Vagina (tissue), 2 donors: ENCODE data around the gene EML4. TPM values are rescaled to one million over a fixed set of nuclear protein-coding genes. Genes with fewer than 3 reads are reported as not detected.

ENCODE experiments used
- DNase-seq, 2 donors: peaks; one replicate each; pipeline ENCODE4 v3.0.0-alpha.2; 2017; ENCODE audit errors: extremely low spot score in 2 of 2
- H3K27ac ChIP-seq: fragments of 200-600 bp; sonication (generic); one replicate; pipeline ENCODE4 v1.5.1; 2019
- H3K27me3 ChIP-seq: fragments of 200-600 bp; sonication (generic); one replicate; pipeline ENCODE4 v1.5.1; 2019
- H3K36me3 ChIP-seq, 2 donors: fragments of 200-600 bp; sonication (generic); one replicate each; pipeline ENCODE4 v1.5.1; 2017 to 2019
- H3K4me1 ChIP-seq: fragments of 200-600 bp; sonication (generic); one replicate; pipeline ENCODE4 v1.5.1; 2019
- H3K4me3 ChIP-seq, 2 donors: fragments of 200-600 bp; sonication (generic); 1 replicate in 1 of 2; 2 replicates in 1 of 2; pipeline ENCODE4 v1.5.1; 2016 to 2019
- H3K9me3 ChIP-seq: fragments of 200-600 bp; sonication (generic); one replicate; pipeline ENCODE4 v1.5.1; 2019
- CTCF ChIP-seq, 3 experiments: fragments of 450-650 bp in 2 of 3; fragments of 200-600 bp in 1 of 3; sonication (generic) in 1 of 3; IDR thresholded peaks; one replicate each; pipeline ENCODE4 v1.5.1; 2017 to 2019; ENCODE audit warnings: antibody characterized with exemption in 3 of 3, mild to moderate bottlenecking in 2 of 3, moderate library complexity in 2 of 3
- POLR2A ChIP-seq, 2 donors: fragments of 450-650 bp; IDR thresholded peaks; one replicate each; pipeline ENCODE4 v1.6.1; 2017; ENCODE audit warnings: antibody characterized with exemption in 2 of 2, mild to moderate bottlenecking in 2 of 2, moderate library complexity in 2 of 2
- POLR2AphosphoS5 ChIP-seq, 2 donors: sonication (generic); formaldehyde crosslinking; IDR thresholded peaks; one replicate each; pipeline ENCODE4 v1.9.0; 2017; ENCODE audit warnings: antibody characterized with exemption in 2 of 2, mild to moderate bottlenecking in 2 of 2, low read depth in 1 of 2; ENCODE audit not compliant: insufficient read depth in 1 of 2
- intact Hi-C: fragments of 100-400 bp; cut with DNase I; formaldehyde crosslinking; loops from one replicate; pipeline ENCODE4 v1.15.1; 2023
- total RNA-seq: library from RNA; depleted of rRNA; stranded (reverse); fragments of >200 nt; gene quantifications from one replicate; pipeline ENCODE4 v1.2.3, GENCODE V29; 2016

EML4 gene
- total RNA-seq, 1 donor from 2014 or later: 26.0 TPM

- no peak for TF ChIP-seq CTCF (IDR thresholded peaks at IDR 0.05)
- TF ChIP-seq POLR2A (IDR thresholded peaks at IDR 0.05): no peak
- no peak for TF ChIP-seq POLR2AphosphoS5 (IDR thresholded peaks at IDR 0.05; ENCODE audit: insufficient read depth in 1 of 2, low read depth in 1 of 2)
- DNase-seq: no peak
- Histone ChIP-seq H3K4me3 (no peak overlapping the region), H3K36me3 (no peaks in the 10 kb centered on the region), H3K4me1 (peaks cover 17% of the 10 kb centered on the region), H3K27ac (no peak overlapping the region), H3K27me3 (no peaks in the 10 kb centered on the region), H3K9me3 (no peaks in the 10 kb centered on the region)
- intact Hi-C loops: no loop called here
Measured at GRCh38 chr2:42219160-42219559, 50.0 kb downstream of the EML4 start.

DNA sequence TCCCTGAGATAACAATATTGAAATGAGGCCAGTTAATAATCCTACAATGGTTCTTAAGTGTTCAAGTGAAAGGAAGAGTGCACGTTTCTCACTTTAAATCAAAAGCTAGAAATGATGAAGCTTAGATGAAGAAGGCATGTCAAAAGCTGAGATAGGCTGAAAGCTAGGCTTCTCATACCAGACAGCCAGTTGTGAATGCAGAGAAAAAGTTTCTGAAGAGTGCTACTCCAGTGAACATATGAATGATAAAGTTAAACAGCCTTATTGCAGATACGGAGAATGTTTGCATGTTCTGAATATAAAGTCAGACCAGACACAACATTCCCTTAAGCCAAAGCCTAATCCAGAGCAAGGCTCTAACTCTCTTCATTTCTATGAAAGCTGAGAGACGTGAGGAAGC lies 51.4 kb downstream of the EML4 start:
- Histone ChIP-seq H3K4me3 (no peak overlapping the region), H3K27me3 (no peaks in the 10 kb centered on the region), H3K27ac (no peak overlapping the region), H3K36me3 (no peaks in the 10 kb centered on the region), H3K4me1 (peaks cover 21% of the 10 kb centered on the region), H3K9me3 (no peaks in the 10 kb centered on the region)
- DNase-seq: no peak
- TF ChIP-seq CTCF (IDR thresholded peaks at IDR 0.05) (no peak), POLR2A (IDR thresholded peaks at IDR 0.05) (no peak), POLR2AphosphoS5 (IDR thresholded peaks at IDR 0.05; ENCODE audit: insufficient read depth in 1 of 2, low read depth in 1 of 2) (no peak)
- intact Hi-C loops: no loop called here

- Histone ChIP-seq H3K4me1 (peaks cover 21% of the 10 kb centered on the region), H3K27me3 (no peaks in the 10 kb centered on the region), H3K9me3 (no peaks in the 10 kb centered on the region), H3K27ac (no peak overlapping the region), H3K36me3 (no peaks in the 10 kb centered on the region), H3K4me3 (no peak overlapping the region)
- DNase-seq: no peak
- intact Hi-C loops: no loop called here
- TF ChIP-seq POLR2A (IDR thresholded peaks at IDR 0.05) (no peak), POLR2AphosphoS5 (IDR thresholded peaks at IDR 0.05; ENCODE audit: insufficient read depth in 1 of 2, low read depth in 1 of 2) (no peak), CTCF (IDR thresholded peaks at IDR 0.05) (no peak)
Measured at GRCh38 chr2:42223067-42223854, 54.1 kb downstream of the EML4 start.

DNA sequence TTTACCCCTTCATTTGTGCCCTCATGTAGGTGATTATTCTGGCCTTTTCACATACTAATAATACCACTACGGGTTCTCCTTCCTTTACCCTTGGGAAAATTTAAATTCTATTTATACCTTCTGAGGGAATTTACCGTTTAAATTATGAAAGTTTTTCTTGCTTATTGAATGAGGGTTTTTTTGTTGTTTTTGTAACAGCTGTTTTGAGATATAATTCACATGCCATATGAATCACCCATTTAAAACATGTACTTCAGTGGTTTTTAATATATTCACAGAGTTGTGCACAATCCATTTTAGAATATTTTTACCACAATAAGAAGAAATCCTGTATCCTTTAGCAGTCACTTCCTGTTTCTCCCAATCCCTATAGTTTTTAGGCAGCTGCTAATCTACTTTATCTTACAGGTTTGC lies 54.7 kb downstream of the EML4 start:
- no peak overlapping the region for H3K27ac ChIP-seq
- intact Hi-C loops: no loop called here
- H3K36me3 ChIP-seq: no peaks in the 10 kb centered on the region
- DNase-seq: no peak
- no peak for TF ChIP-seq POLR2AphosphoS5 (IDR thresholded peaks at IDR 0.05; ENCODE audit: insufficient read depth in 1 of 2, low read depth in 1 of 2)
- no peak for TF ChIP-seq POLR2A (IDR thresholded peaks at IDR 0.05)
- TF ChIP-seq CTCF (IDR thresholded peaks at IDR 0.05): no peak
- H3K9me3 ChIP-seq: no peaks in the 10 kb centered on the region
- no peak overlapping the region for H3K4me3 ChIP-seq
- H3K4me1 ChIP-seq: peaks cover 21% of the 10 kb centered on the region
- H3K27me3 ChIP-seq: no peaks in the 10 kb centered on the region

GRCh38 chr2:42224422-42225067 lies 55.4 kb downstream of the EML4 start:
- Histone ChIP-seq H3K27me3 (no peaks in the 10 kb centered on the region), H3K36me3 (no peaks in the 10 kb centered on the region), H3K27ac (no peak overlapping the region), H3K4me3 (no peak overlapping the region), H3K9me3 (no peaks in the 10 kb centered on the region), H3K4me1 (peaks cover 21% of the 10 kb centered on the region)
- no peak for TF ChIP-seq POLR2A (IDR thresholded peaks at IDR 0.05)
- TF ChIP-seq POLR2AphosphoS5 (IDR thresholded peaks at IDR 0.05; ENCODE audit: insufficient read depth in 1 of 2, low read depth in 1 of 2): no peak
- TF ChIP-seq CTCF (IDR thresholded peaks at IDR 0.05): no peak
- intact Hi-C loops: no loop called here
- DNase-seq: no peak
